A673 (cell line): ENCODE measurements around the gene TIFAB.

Experiments
- CTCF ChIP-seq: fragments of 300-800, 200-600 bp; sonication (generic); conservative IDR thresholded peaks from 2 replicates; pipeline ENCODE4 v1.5.1; 2017; ENCODE audit warnings: low read depth, mild to moderate bottlenecking, antibody characterized with exemption, low read length, moderate library complexity, mixed read lengths
- EZH2 ChIP-seq: fragments of 200-600 bp; sonication (generic); IDR thresholded peaks from 2 replicates; pipeline ENCODE4 v1.6.1; 2017; ENCODE audit warnings: borderline replicate concordance, low read depth, mild to moderate bottlenecking, mixed read lengths, antibody characterized with exemption, low read length; ENCODE audit not compliant: poor library complexity, severe bottlenecking

GRCh38 chr5:135491038-135491551 lies 38.9 kb upstream of the TIFAB start:
- TF ChIP-seq CTCF (no peak), EZH2 (no peak)
